ENCODE data around the gene TSEN15. TPM values are rescaled to one million over a fixed set of nuclear protein-coding genes. Genes with fewer than 3 reads are reported as not detected.

TSEN15 gene
- total and polyA plus RNA-seq, 9 of the 15 experiments (the other 6 are each of a cell fraction or from before 2014, with no cell fraction given): 25.6 to 121 (median 91.3) TPM

DNA sequence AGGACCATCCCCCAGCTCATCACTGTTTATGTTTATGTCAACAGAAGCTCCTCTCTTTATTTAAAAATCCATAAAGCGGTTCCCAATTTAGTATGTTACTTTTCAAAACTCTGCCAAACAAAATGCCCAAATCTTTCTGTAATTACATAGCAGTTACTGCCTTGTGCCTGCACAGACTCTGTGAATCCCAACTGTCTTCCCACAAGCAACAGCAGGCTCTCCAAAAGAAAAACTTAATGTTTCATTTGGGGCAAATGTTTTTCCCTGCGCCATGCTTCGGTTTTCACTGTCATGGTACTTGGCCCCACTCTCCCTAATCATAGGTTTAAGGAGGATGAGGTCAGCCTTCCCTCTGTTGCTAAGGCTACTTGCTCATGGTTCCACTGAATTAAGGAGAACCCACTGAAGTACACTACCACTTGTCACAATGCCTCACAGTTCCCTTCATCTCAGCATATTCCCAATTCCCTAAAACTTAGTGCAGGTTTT, 18.6 kb upstream of the TSEN15 start (continued):
- TF ChIP-seq ASH1L (IDR thresholded peaks at IDR 0.05; ENCODE audit: borderline replicate concordance, low read depth, partially characterized antibody) (no peak), ZNF408 (CRISPR knock-in tag; IDR thresholded peaks at IDR 0.05; ENCODE audit: low read depth) (no peak), CAMTA2 (CRISPR knock-in tag; conservative IDR thresholded peaks at IDR 0.05) (no peak), ETV6 (IDR thresholded peaks at IDR 0.05; ENCODE audit: borderline replicate concordance in 1 of 2, low read depth in 2 of 2, low read length in 1 of 2) (no peak), ETV6 (CRISPR knock-in tag; IDR thresholded peaks at IDR 0.05; ENCODE audit: borderline replicate concordance) (no peak), HOMEZ (CRISPR knock-in tag; IDR thresholded peaks at IDR 0.05) (no peak), RFX1 (IDR thresholded peaks at IDR 0.05) (peak; percentile 84), ZNF766 (CRISPR knock-in tag; conservative IDR thresholded peaks at IDR 0.05) (no peak), SRSF9 (IDR thresholded peaks at IDR 0.05; ENCODE audit: borderline replicate concordance, low read depth, low read length) (no peak), ATF6 (CRISPR knock-in tag; IDR thresholded peaks at IDR 0.05) (no peak), GTF2A2 (tag; IDR thresholded peaks at IDR 0.05) (no peak), YBX1 (IDR thresholded peaks at IDR 0.05) (no peak)
- TF ChIP-seq, protein P1, sequence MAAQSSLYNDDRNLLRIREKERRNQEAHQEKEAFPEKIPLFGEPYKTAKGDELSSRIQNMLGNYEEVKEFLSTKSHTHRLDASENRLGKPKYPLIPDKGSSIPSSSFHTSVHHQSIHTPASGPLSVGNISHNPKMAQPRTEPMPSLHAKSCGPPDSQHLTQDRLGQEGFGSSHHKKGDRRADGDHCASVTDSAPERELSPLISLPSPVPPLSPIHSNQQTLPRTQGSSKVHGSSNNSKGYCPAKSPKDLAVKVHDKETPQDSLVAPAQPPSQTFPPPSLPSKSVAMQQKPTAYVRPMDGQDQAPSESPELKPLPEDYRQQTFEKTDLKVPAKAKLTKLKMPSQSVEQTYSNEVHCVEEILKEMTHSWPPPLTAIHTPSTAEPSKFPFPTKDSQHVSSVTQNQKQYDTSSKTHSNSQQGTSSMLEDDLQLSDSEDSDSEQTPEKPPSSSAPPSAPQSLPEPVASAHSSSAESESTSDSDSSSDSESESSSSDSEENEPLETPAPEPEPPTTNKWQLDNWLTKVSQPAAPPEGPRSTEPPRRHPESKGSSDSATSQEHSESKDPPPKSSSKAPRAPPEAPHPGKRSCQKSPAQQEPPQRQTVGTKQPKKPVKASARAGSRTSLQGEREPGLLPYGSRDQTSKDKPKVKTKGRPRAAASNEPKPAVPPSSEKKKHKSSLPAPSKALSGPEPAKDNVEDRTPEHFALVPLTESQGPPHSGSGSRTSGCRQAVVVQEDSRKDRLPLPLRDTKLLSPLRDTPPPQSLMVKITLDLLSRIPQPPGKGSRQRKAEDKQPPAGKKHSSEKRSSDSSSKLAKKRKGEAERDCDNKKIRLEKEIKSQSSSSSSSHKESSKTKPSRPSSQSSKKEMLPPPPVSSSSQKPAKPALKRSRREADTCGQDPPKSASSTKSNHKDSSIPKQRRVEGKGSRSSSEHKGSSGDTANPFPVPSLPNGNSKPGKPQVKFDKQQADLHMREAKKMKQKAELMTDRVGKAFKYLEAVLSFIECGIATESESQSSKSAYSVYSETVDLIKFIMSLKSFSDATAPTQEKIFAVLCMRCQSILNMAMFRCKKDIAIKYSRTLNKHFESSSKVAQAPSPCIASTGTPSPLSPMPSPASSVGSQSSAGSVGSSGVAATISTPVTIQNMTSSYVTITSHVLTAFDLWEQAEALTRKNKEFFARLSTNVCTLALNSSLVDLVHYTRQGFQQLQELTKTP (IDR thresholded peaks at IDR 0.05; ENCODE audit: low read depth in 1 of 2, partially characterized antibody in 2 of 2): no peak
- TF ChIP-seq, protein P2, sequence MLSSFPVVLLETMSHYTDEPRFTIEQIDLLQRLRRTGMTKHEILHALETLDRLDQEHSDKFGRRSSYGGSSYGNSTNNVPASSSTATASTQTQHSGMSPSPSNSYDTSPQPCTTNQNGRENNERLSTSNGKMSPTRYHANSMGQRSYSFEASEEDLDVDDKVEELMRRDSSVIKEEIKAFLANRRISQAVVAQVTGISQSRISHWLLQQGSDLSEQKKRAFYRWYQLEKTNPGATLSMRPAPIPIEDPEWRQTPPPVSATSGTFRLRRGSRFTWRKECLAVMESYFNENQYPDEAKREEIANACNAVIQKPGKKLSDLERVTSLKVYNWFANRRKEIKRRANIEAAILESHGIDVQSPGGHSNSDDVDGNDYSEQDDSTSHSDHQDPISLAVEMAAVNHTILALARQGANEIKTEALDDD (IDR thresholded peaks at IDR 0.05): peak; percentile 30; the same call in 1 of the 2 replicates

All from K562 (cell line).